Fibroblast of pulmonary artery (primary cell): Measurements from ENCODE around the gene OGFRL1.
"Not testable (repeated sequence)": the region's sequence is repeated elsewhere in the genome, so short reads cannot be mapped to it uniquely, and the experiment has no call there.

Source experiments
- DNase-seq: peaks from one replicate; pipeline ENCODE4 v3.0.0-alpha.2; 2010; ENCODE audit warnings: low read depth
- H3K4me3 ChIP-seq: replicated peaks from 2 replicates; pipeline ENCODE4 v1.5.1; 2011; ENCODE audit warnings: low read depth, mild to moderate bottlenecking, control low read depth, low read length, moderate library complexity
- CTCF ChIP-seq: IDR thresholded peaks from 2 replicates; pipeline ENCODE4 v1.5.1; 2011; ENCODE audit warnings: mild to moderate bottlenecking, control low read depth, low read length, inconsistent platforms; ENCODE audit errors: missing control alignments

OGFRL1 gene

GRCh38 chr6:71262914-71263313, 25.7 kb upstream of the OGFRL1 start:
- TF ChIP-seq CTCF, result no peak
- H3K4me3 ChIP-seq, result no peak overlapping the region
- no peak for DNase-seq

- DNase-seq, result not testable (repeated sequence)
Observed at GRCh38 chr6:71266392-71266791, 22.2 kb upstream of the OGFRL1 start.

GRCh38 chr6:71268735-71269437, 19.7 kb upstream of the OGFRL1 start:
- no peak for TF ChIP-seq CTCF
- no peak overlapping the region for H3K4me3 ChIP-seq
- DNase-seq, result no peak

More at GRCh38 chr6:71266392-71266791, 22.2 kb upstream of the OGFRL1 start:
- H3K4me3 ChIP-seq, result not testable (repeated sequence)

GRCh38 chr6:71277926-71278600, 10.5 kb upstream of the OGFRL1 start:
- TF ChIP-seq CTCF, result no peak
- no peak for DNase-seq
- H3K4me3 ChIP-seq, result no peak overlapping the region

GRCh38 chr6:71279321-71279720, 9.3 kb upstream of the OGFRL1 start:
- TF ChIP-seq CTCF, result no peak
- no peak for DNase-seq
- no peak overlapping the region for H3K4me3 ChIP-seq

GRCh38 chr6:71279740-71280139, 8.9 kb upstream of the OGFRL1 start:
- no peak for DNase-seq
- H3K4me3 ChIP-seq, result no peak overlapping the region
- no peak for TF ChIP-seq CTCF

- DNase-seq, result no peak
- H3K4me3 ChIP-seq, result no peak overlapping the region
- no peak for TF ChIP-seq CTCF
Observed at GRCh38 chr6:71280701-71281100, 7.9 kb upstream of the OGFRL1 start.
